ENCODE measurements around the gene TBCCD1. TPM values are rescaled to one million over a fixed set of nuclear protein-coding genes. Genes with fewer than 3 reads are reported as not detected.

The TBCCD1 gene
- total RNA-seq, 1 experiment from 2014 or later = 11.1 TPM

GRCh38 chr3:186520431-186520830, 46.7 kb downstream of the TBCCD1 start:
- H3K27me3 Mint-ChIP-seq (ENCODE audit: insufficient read depth, unreplicated experiment) = peaks cover 20% of the 10 kb centered on the region
- ChIA-PET POLR2A (interaction anchor here (1.0 kb wide), 1 partner anchor 9 kb away, joined by 3 read pairs; no protein-coding TSS in a partner anchor), CTCF (interaction anchor here (0.7 to 1.6 kb wide), 2 partner anchors 192 to 577 kb away, joined by 3 to 5 read pairs; no protein-coding TSS in a partner anchor)
- no peak for DNase-seq (ENCODE audit: unreplicated experiment)
- H3K36me3 Mint-ChIP-seq (ENCODE audit: insufficient read depth, unreplicated experiment) = no peaks in the 10 kb centered on the region
- no peak overlapping the region for H3K4me3 Mint-ChIP-seq (ENCODE audit: unreplicated experiment)
- TF ChIP-seq CTCF (IDR thresholded peaks at IDR 0.05; ENCODE audit: unreplicated experiment) = no peak
- no peak overlapping the region for H3K27ac Mint-ChIP-seq (ENCODE audit: low read depth, unreplicated experiment)
- peaks cover 7% of the 10 kb centered on the region for H3K9me3 Mint-ChIP-seq (ENCODE audit: unreplicated experiment)
- BruUV-seq (replicated peaks) = no TSS peak
- intact Hi-C loops (cut with micrococcal nuclease) = no loop called here
- peaks cover 6% of the 10 kb centered on the region for H3K4me1 Mint-ChIP-seq (ENCODE audit: insufficient read depth, unreplicated experiment)

- Mint-ChIP-seq H3K36me3 (ENCODE audit: insufficient read depth, unreplicated experiment) (no peaks in the 10 kb centered on the region), H3K9me3 (ENCODE audit: unreplicated experiment) (peaks cover 7% of the 10 kb centered on the region), H3K27ac (ENCODE audit: low read depth, unreplicated experiment) (no peak overlapping the region), H3K4me3 (ENCODE audit: unreplicated experiment) (no peak overlapping the region), H3K4me1 (ENCODE audit: insufficient read depth, unreplicated experiment) (peaks cover 6% of the 10 kb centered on the region), H3K27me3 (ENCODE audit: insufficient read depth, unreplicated experiment) (peaks cover 27% of the 10 kb centered on the region)
- DNase-seq (ENCODE audit: unreplicated experiment) = no peak
- intact Hi-C loops (cut with micrococcal nuclease) = no loop called here
- CTCF ChIA-PET = interaction anchor here (0.6 to 3.2 kb wide), 4 partner anchors 14 to 576 kb away, joined by 3 to 11 read pairs (median 4); no protein-coding TSS in a partner anchor
- POLR2A ChIA-PET = interaction anchor here (0.6 to 1.4 kb wide), 3 partner anchors 8 to 389 kb away, joined by 3 to 4 read pairs (median 3); no protein-coding TSS in a partner anchor
- no peak for TF ChIP-seq CTCF (IDR thresholded peaks at IDR 0.05; ENCODE audit: unreplicated experiment)
- BruUV-seq (replicated peaks) = no TSS peak
Observed at GRCh38 chr3:186519021-186519658, 48.0 kb downstream of the TBCCD1 start.

- Mint-ChIP-seq H3K36me3 (ENCODE audit: insufficient read depth, unreplicated experiment) (no peaks in the 10 kb centered on the region), H3K27me3 (ENCODE audit: insufficient read depth, unreplicated experiment) (peaks cover 46% of the 10 kb centered on the region), H3K4me3 (ENCODE audit: unreplicated experiment) (no peak overlapping the region), H3K27ac (ENCODE audit: low read depth, unreplicated experiment) (no peak overlapping the region), H3K9me3 (ENCODE audit: unreplicated experiment) (peaks cover 7% of the 10 kb centered on the region), H3K4me1 (ENCODE audit: insufficient read depth, unreplicated experiment) (peaks cover 6% of the 10 kb centered on the region)
- ChIA-PET POLR2A (no interaction called here), CTCF (interaction anchor here (0.7 to 3.2 kb wide), 4 partner anchors 9 to 522 kb away, joined by 3 to 11 read pairs (median 3); no protein-coding TSS in a partner anchor)
- intact Hi-C loops (cut with micrococcal nuclease) = no loop called here
- no peak for DNase-seq (ENCODE audit: unreplicated experiment)
- TF ChIP-seq CTCF (IDR thresholded peaks at IDR 0.05; ENCODE audit: unreplicated experiment) = no peak
- BruUV-seq (replicated peaks) = no TSS peak
Observed at GRCh38 chr3:186517218-186517617, 49.9 kb downstream of the TBCCD1 start.

GRCh38 chr3:186516646-186517045, 50.5 kb downstream of the TBCCD1 start:
- Mint-ChIP-seq H3K36me3 (ENCODE audit: insufficient read depth, unreplicated experiment) (no peaks in the 10 kb centered on the region), H3K27me3 (ENCODE audit: insufficient read depth, unreplicated experiment) (peaks cover 52% of the 10 kb centered on the region), H3K9me3 (ENCODE audit: unreplicated experiment) (peaks cover 7% of the 10 kb centered on the region), H3K4me3 (ENCODE audit: unreplicated experiment) (no peak overlapping the region), H3K27ac (ENCODE audit: low read depth, unreplicated experiment) (no peak overlapping the region), H3K4me1 (ENCODE audit: insufficient read depth, unreplicated experiment) (peaks cover 6% of the 10 kb centered on the region)
- DNase-seq (ENCODE audit: unreplicated experiment) = no peak
- intact Hi-C loops (cut with micrococcal nuclease) = no loop called here
- TF ChIP-seq CTCF (IDR thresholded peaks at IDR 0.05; ENCODE audit: unreplicated experiment) = no peak
- no TSS peak for BruUV-seq (replicated peaks)
- POLR2A ChIA-PET = no interaction called here
- CTCF ChIA-PET = interaction anchor here (0.6 to 3.2 kb wide), 4 partner anchors 8 to 521 kb away, joined by 3 to 11 read pairs (median 3); no protein-coding TSS in a partner anchor

All from MCF 10A (cell line).